ENCODE data around the gene IL10RB. TPM values are rescaled to one million over a fixed set of nuclear protein-coding genes. Genes with fewer than 3 reads are reported as not detected.
"Not testable (repeated sequence)": the region's sequence is repeated elsewhere in the genome, so short reads cannot be mapped to it uniquely, and the experiment has no call there.

IL10RB gene
- polyA plus RNA-seq (ENCODE audit: insufficient read length in 3 of 3) = 10 to 100 TPM; 29.5 to 34.0 (median 32.8) TPM

- DNase-seq (ENCODE audit: low read depth in 3 of 3, low spot score in 2 of 3) = peak in 2 of 3 donors; percentile 60 to 67
These were observed at the start of gene IL10RB for GRCh38 chr21:33266050-33266788. IL10RB (plus strand) TSS chr21:33266367; CDS start chr21:33266466, 99 bp downstream.

- no peak for DNase-seq (ENCODE audit: low read depth in 3 of 3, low spot score in 2 of 3)
These were observed 49.0 kb upstream of the IL10RB start for GRCh38 chr21:33217138-33217520.

DNA sequence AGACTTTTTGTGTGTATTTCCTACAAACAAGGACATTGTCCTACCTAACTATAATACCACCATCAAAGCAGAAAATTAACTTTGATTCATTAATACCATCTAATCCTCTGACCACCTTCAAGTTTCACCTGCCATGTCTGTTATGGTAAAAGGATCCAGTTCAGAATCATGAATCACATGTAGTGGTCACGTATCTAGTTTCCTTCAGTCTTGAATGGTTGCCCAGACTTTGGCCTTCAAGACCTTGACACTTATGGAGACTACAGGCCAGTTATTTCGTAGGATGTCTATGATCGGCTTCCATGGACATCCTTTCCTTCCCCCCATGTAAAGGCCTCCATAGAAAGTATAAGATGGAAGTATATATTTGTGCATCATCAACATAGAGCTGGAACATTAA, 46.9 kb upstream of the IL10RB start:
- DNase-seq (ENCODE audit: low read depth in 3 of 3, low spot score in 2 of 3) = no peak

DNA sequence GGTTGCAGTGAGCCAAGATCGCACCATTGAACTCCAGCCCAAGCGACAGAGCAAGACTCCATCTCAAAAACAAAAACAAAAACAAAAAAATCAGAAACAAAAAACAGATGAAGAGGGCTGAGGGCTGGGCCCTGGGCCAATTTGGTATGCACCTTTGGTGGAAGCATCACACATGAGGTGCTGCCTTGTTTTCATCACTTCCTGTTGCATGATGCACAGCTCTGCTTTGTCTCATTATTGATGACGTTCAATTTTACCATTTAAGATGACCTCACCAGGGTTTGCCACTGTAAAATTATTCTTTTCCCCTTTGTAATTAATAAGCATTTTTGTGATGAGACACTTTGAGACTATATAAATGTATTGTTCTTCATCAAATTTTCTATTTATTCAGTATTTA, 46.2 kb upstream of the IL10RB start:
- DNase-seq (ENCODE audit: low read depth in 3 of 3, low spot score in 2 of 3) = no peak

DNA sequence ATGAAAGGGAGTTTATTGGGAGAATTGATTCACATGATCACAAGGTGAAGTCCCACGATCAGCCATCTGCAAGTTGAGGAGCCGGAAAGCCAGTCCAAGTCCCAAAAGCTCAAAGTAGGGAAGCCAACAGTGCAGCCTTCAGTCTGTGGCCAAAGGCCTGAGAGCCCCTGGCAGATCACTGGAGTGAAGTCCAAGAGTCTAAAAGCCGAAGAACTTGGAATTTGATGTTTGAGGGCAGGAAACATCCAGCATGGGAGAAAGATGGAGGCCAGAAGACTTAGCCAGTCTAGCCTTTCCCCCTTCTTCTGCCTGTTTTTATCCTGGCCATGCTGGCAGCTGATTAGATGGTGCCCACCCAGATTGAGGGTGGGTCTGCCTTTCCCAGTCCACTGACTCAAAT, 40.8 kb upstream of the IL10RB start:
- DNase-seq (ENCODE audit: low read depth in 3 of 3, low spot score in 2 of 3) = not testable (repeated sequence)

DNA sequence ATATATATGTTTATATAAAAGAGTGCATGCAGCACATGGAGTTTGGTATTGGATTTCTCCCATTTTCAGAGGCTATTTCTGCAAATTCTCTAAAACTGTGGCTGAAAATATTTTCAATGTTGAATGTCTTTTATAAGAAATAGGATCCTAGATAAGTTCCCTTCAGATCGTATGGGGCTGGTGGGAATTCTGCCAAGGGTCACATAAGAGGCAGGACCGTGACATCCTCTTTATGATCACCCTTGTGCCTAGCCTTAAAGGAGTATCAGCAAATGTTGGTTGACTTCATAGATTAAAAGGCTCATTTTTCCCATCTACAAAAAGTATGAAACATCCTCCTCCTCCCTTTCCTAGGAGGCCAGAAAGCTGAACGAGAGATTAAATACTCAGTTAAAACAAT, 37.7 kb upstream of the IL10RB start:
- DNase-seq (ENCODE audit: low read depth in 3 of 3, low spot score in 2 of 3) = no peak

DNA sequence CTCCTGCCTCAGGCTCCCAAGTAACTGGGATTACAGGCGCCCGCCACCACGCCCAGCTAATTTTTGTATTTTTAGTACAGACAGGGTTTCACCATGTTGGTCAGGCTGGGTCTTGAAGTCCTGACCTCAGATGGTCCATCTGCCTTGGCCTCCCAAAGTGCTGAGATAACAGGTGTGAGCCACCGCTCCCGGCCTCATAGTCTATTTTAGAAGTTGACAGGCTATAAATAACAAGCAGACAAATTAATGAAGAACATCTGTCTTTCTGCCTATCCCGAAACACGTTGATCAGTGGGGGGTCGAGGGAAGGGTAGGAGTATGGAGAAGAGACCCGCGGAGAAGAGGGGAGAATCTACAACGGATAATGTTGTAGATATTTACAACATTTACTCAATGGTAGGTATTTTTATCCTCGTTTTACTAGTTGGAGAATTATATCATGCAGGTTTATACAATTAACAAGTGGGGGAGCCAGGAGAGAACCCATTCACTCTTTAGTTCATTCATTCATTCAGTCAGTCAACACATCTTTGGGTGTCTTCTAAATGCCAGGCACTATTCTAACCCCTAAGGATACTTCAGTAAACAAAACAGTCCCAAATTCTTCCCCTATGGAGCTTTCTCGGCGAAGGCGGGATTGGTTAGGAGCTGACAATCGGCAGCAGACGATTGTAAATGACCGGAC, 36.9 kb upstream of the IL10RB start:
- no peak for DNase-seq (ENCODE audit: low read depth in 3 of 3, low spot score in 2 of 3)

- peak in 2 of 3 donors; percentile 54 to 57 for DNase-seq (ENCODE audit: low read depth in 3 of 3, low spot score in 2 of 3)
These were observed 36.2 kb upstream of the IL10RB start, which contains the start of gene IFNAR2 for GRCh38 chr21:33229784-33230544. IFNAR2 (plus strand) TSS chr21:33229938; CDS start chr21:33241923, 11,985 bp downstream.

GRCh38 chr21:33230545-33231324, 35.4 kb upstream of the IL10RB start:
- DNase-seq (ENCODE audit: low read depth in 3 of 3, low spot score in 2 of 3) = peak in 1 of 3 donors; percentile 25

DNA sequence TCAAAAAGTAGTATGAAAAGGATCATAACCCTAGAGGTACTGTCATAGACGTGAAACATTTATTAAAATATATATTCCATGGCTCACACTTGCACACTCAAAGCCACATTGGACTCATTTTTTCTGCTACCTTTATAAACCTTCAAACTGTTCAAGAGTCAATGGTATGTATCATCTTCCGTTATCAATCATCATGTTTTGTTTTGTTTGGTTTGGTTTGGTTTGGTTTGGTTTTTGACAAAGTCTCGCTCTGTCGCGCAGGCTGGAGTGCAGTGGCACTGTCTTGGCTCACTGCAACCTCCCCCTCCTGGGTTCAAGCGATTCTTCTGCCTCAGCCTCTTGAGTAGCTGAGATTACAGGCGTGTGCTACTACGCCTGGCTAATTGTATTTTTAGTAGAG, 34.6 kb upstream of the IL10RB start:
- no peak for DNase-seq (ENCODE audit: low read depth in 3 of 3, low spot score in 2 of 3)

- DNase-seq (ENCODE audit: low read depth in 3 of 3, low spot score in 2 of 3) = no peak
These were observed 33.7 kb upstream of the IL10RB start for GRCh38 chr21:33232291-33233034.

- no peak for DNase-seq (ENCODE audit: low read depth in 3 of 3, low spot score in 2 of 3)
These were observed 31.3 kb upstream of the IL10RB start for GRCh38 chr21:33234635-33235520.

DNA sequence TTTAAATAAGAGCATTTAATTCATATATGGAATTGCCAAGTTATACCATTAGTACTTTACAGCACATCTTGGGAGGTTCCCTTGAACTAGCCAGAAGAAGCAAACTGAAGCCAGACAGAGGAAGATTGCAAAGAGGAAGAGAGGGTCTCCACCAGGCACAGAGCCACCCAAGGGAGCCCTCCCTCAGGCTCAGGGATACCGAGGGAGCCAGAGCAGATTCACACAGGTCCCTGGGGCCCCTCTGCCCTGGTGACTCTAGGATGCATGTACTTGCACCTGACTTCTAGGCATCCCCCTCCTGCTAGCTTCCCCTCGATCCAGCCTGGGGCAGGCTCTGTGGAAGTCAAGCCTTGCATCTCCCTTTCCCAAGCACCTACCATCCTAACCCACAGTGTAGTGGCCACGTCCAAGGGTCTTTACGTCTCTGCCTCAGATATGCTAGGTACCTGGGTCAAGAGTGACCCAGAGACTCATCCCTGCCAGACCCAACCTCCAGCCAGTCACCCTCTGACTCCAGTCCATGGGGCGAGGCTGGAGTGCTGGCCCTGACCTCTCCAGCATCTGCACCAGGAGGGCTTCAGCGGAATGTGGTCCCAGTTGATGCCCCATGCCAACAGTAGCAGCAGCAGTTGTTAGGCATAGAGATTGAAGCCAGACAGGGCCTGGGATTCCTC, 30.0 kb upstream of the IL10RB start:
- no peak for DNase-seq (ENCODE audit: low read depth in 3 of 3, low spot score in 2 of 3)

DNA sequence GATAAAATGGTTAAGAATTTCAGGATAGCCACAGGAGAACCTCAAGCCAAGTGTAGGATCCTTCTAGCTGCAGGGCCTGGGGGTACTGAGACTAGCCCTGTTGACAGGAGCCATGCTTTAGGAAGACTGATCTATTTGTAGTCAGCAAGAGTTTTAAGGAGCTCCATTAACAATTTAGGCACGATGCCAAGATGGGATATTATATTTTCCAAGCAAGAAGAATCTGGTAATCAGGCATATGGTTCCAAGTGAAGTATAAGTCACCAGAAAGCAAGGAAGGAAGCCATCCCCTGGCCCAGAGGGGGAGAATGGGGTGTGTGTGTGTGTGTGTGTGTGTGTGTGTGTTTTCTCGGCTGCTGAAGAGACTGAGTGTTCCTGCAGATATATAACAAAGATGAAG, 29.4 kb upstream of the IL10RB start:
- no peak for DNase-seq (ENCODE audit: low read depth in 3 of 3, low spot score in 2 of 3)

DNA sequence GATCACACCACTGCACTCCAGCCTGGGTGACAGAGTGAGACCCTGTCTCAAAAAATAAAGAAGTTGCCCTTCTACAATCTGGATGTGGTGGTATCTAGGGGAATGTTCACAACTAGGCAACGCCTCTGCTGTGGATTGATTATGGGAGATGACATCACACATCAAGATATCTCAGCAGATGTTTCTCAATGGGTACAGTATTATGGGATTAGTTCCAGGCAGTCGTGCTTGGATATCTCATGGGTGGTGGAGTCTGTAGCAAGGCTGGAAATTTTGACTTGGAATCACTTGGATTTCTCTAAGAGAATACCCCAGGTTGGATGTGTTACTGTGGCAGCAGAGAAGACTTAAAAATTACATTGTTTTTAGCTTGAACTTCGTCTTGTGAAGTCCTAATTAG, 28.7 kb upstream of the IL10RB start:
- no peak for DNase-seq (ENCODE audit: low read depth in 3 of 3, low spot score in 2 of 3)

GRCh38 chr21:33238146-33238545, 28.0 kb upstream of the IL10RB start:
- no peak for DNase-seq (ENCODE audit: low read depth in 3 of 3, low spot score in 2 of 3)

- DNase-seq (ENCODE audit: low read depth in 3 of 3, low spot score in 2 of 3) = no peak
These were observed 27.5 kb upstream of the IL10RB start for GRCh38 chr21:33238565-33239255.

Data from right renal cortex interstitium (tissue), 3 donors.